OCI-LY1 (cell line): ENCODE results near the gene MCF2L2.

ENCODE experiments used
- EZH2 ChIP-seq: fragments of 200-600 bp; sonication (generic), shearing (Covaris generic); IDR thresholded peaks from 2 replicates; pipeline ENCODE4 v1.8.0; 2017; ENCODE audit warnings: borderline replicate concordance, mixed run types, mild to moderate bottlenecking, antibody characterized with exemption, low read length, moderate library complexity, mixed read lengths
- TF ChIP-seq, protein P1 (sequence below): fragments of 200-600 bp; sonication (generic), shearing (Covaris generic); IDR thresholded peaks from 2 replicates; pipeline ENCODE4 v1.5.1; 2017; ENCODE audit warnings: mild to moderate bottlenecking, antibody characterized with exemption, low read length, moderate library complexity, mixed read lengths

DNA sequence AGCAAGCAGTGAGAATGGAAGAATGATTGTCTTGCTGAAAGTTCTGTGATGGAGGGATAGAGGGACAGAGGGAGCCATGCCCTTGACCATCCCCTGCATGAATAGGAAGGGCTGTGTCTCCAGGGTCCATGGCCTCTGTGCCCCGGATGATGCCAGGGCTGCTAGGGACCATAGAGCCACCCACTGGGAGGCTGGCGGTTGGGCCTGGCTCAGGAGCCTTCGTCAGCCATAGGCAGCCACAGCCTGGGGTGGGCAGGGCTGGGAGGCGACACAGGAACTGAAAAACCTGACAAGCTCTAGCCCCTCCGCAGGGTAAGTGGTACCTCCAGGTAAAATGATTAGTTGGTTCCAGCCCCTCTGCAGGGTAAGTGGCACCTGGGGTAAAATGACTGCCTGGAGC lies 246.8 kb downstream of the MCF2L2 start:
- TF ChIP-seq, protein P1, sequence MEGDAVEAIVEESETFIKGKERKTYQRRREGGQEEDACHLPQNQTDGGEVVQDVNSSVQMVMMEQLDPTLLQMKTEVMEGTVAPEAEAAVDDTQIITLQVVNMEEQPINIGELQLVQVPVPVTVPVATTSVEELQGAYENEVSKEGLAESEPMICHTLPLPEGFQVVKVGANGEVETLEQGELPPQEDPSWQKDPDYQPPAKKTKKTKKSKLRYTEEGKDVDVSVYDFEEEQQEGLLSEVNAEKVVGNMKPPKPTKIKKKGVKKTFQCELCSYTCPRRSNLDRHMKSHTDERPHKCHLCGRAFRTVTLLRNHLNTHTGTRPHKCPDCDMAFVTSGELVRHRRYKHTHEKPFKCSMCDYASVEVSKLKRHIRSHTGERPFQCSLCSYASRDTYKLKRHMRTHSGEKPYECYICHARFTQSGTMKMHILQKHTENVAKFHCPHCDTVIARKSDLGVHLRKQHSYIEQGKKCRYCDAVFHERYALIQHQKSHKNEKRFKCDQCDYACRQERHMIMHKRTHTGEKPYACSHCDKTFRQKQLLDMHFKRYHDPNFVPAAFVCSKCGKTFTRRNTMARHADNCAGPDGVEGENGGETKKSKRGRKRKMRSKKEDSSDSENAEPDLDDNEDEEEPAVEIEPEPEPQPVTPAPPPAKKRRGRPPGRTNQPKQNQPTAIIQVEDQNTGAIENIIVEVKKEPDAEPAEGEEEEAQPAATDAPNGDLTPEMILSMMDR: no peak
- TF ChIP-seq EZH2: no peak
